Nephron progenitor cell (in vitro differentiated cells): ENCODE data around the gene AK1.
"Not testable (repeated sequence)": the region's sequence is repeated elsewhere in the genome, so short reads cannot be mapped to it uniquely, and the experiment has no call there.

Experiments
- DNase-seq: peaks from one replicate; pipeline ENCODE4 v3.0.0; 2021
- H3K27ac Mint-ChIP-seq: 2 replicates; pipeline ENCODE4 v1.8.0; 2021; ENCODE audit warnings: mild to moderate bottlenecking, moderate library complexity, mixed read lengths
- H3K27me3 Mint-ChIP-seq: 2 replicates; pipeline ENCODE4 v1.8.0; 2021; ENCODE audit warnings: mild to moderate bottlenecking, low read depth, mixed read lengths; ENCODE audit not compliant: poor library complexity
- H3K36me3 Mint-ChIP-seq: 2 replicates; pipeline ENCODE4 v1.8.0; 2021; ENCODE audit warnings: low read depth, mixed read lengths
- H3K4me1 Mint-ChIP-seq: 2 replicates; pipeline ENCODE4 v1.8.0; 2021; ENCODE audit warnings: mixed read lengths
- H3K4me3 Mint-ChIP-seq: 2 replicates; pipeline ENCODE4 v1.8.0; 2021; ENCODE audit warnings: mild to moderate bottlenecking, moderate library complexity, mixed read lengths
- H3K9me3 Mint-ChIP-seq: 2 replicates; pipeline ENCODE4 v1.8.0; 2021; ENCODE audit warnings: mild to moderate bottlenecking, moderate library complexity, mixed read lengths
- TF ChIP-seq, protein P1 (sequence below): fragments of 200-600 bp; sonication (generic); IDR thresholded peaks from 2 replicates; pipeline ENCODE4 v1.5.0; 2021; ENCODE audit warnings: antibody characterized with exemption

AK1 gene

DNA sequence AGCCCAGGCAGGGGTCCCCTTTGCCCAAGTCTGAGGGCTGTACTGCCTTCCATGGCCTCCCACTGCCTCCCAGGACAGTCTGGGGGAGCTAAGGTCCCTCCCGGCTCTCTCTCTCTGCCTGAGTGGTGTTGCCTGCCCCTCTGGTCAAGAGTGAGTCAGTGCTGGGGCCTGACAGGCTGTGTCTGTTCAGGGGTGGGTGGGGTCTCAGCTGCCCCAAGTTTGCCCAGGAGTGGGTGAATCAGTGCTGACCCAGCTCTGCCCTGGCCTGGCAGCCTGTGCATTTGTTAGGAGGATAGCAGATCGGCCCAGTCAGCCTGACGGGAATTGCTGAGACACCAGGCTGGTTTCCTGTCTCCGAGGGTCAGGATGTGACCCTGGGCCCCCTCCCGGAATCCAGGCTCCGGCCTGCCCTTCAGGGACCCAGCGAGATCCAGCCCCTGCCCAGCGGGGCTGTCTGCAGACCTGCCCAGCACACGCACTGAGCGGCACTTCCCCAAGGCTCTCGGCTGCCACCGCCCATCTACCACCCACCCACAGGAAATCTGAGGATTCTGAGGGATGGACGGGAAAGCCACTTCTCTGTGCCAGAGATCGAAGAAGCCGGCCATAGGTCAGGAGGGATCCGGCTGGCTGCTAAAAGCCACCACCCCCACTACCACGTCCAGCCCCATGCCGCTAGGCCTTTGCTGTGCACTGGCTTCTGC is 38.9 kb downstream of the AK1 start:
- H3K4me1 Mint-ChIP-seq = peaks cover 49% of the 10 kb centered on the region
- H3K27me3 Mint-ChIP-seq = no peaks in the 10 kb centered on the region
- DNase-seq = peak; percentile 41
- H3K27ac Mint-ChIP-seq = peak overlapping the region; percentile 19
- H3K36me3 Mint-ChIP-seq = no peaks in the 10 kb centered on the region
- peak overlapping the region; percentile 11 for H3K4me3 Mint-ChIP-seq
- TF ChIP-seq, protein P1, sequence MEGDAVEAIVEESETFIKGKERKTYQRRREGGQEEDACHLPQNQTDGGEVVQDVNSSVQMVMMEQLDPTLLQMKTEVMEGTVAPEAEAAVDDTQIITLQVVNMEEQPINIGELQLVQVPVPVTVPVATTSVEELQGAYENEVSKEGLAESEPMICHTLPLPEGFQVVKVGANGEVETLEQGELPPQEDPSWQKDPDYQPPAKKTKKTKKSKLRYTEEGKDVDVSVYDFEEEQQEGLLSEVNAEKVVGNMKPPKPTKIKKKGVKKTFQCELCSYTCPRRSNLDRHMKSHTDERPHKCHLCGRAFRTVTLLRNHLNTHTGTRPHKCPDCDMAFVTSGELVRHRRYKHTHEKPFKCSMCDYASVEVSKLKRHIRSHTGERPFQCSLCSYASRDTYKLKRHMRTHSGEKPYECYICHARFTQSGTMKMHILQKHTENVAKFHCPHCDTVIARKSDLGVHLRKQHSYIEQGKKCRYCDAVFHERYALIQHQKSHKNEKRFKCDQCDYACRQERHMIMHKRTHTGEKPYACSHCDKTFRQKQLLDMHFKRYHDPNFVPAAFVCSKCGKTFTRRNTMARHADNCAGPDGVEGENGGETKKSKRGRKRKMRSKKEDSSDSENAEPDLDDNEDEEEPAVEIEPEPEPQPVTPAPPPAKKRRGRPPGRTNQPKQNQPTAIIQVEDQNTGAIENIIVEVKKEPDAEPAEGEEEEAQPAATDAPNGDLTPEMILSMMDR = no peak
- no peaks in the 10 kb centered on the region for H3K9me3 Mint-ChIP-seq

DNA sequence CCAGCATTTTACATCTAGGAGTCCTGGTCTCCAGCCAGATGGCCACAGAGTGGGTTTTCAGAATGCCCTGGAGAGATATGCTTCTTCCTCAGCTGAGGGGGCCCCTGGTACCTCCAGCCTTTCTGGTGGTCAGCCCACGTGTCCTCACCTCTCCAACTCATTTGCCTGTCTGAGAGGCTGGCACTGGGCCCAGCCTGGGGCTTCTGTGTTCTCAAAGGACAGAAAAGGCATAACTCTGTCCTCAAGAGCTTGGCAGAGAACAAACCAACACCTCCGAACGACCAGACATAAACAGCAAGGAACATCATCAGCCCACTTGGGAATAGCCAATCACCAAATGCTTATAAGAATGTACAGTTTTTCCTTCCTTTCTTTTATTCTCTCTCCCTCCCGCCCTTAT is 40.1 kb downstream of the AK1 start:
- Mint-ChIP-seq H3K27me3 (peaks cover 4% of the 10 kb centered on the region), H3K27ac (no peak overlapping the region), H3K4me3 (no peak overlapping the region), H3K4me1 (peaks cover 51% of the 10 kb centered on the region), H3K9me3 (no peaks in the 10 kb centered on the region), H3K36me3 (no peaks in the 10 kb centered on the region)
- TF ChIP-seq, protein P1 = no peak
- DNase-seq = no peak

DNA sequence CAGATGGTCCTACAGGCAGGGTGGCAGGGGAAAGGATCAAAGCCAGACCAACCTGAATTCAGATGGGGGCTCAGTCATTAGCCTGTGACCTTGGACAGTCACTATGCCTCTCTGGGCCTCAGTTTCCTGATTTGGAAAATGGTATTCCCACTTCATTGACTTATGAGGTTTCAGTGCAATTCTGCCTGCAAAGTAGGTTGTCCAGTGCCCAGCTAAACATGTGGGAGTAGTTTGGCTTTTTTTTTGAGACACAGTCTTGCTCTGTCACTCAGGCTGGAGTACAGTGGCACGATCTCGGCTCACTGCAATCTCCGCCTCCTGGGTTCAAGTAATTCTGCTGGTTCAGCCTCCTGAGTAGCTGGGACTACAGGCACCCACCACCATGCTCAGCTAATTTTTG is 40.9 kb downstream of the AK1 start:
- H3K9me3 Mint-ChIP-seq, H3K27ac Mint-ChIP-seq, H3K36me3 Mint-ChIP-seq, H3K4me3 Mint-ChIP-seq, DNase-seq, H3K27me3 Mint-ChIP-seq: not testable (repeated sequence)
- H3K4me1 Mint-ChIP-seq = peaks cover 54% of the 10 kb centered on the region

DNA sequence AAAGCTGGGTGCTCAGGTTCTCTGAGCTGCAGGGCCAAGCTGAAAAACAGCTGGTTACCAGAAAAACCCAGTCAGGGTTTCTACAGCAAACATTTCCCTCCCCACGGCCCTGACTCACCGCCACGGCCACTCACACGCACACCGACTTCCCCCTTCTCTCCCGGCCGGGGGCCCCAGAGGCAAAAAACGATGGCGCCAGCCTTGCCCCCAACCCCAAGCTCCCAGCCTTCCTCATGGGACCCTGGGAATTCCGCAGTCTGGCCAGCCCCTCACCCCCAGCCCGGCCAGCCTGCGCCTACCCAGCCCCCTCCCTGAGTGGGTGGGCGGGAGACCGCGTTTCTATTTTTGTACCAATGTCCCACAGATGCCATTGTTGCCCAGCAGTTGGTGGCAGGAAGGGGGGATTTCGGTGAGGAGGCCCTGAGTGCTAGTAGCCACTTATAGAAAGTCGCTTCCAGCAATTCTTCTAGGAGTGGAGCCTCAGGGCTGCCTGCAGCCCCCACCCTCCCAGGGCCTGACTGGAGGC is 41.4 kb downstream of the AK1 start:
- Mint-ChIP-seq H3K27me3 (peaks cover 4% of the 10 kb centered on the region), H3K9me3 (no peaks in the 10 kb centered on the region), H3K4me3 (no peak overlapping the region), H3K4me1 (peaks cover 54% of the 10 kb centered on the region), H3K27ac (no peak overlapping the region), H3K36me3 (no peaks in the 10 kb centered on the region)
- TF ChIP-seq, protein P1 = no peak
- DNase-seq = no peak

DNA sequence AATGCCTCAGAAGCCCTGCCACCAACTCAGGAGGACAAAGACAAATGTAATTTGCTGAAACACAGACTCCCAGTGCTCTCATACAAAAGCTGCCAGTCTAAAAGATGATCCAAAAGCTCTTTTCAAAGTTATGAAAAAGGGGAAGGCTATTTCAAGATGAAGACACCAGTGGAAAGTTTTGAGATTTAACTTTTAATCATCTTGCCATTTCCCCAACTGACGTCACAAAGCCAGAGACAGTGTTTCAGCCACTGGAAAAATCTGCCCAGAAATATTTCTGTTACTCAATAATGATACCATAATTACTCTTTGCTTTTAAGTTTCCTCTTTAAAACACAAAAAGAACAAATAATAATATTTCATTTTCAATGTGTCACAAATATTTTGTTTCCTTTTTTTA is 43.9 kb downstream of the AK1 start:
- Mint-ChIP-seq H3K36me3 (no peaks in the 10 kb centered on the region), H3K9me3 (no peaks in the 10 kb centered on the region), H3K27me3 (peaks cover 4% of the 10 kb centered on the region), H3K4me3 (no peak overlapping the region), H3K27ac (no peak overlapping the region), H3K4me1 (peaks cover 55% of the 10 kb centered on the region)
- TF ChIP-seq, protein P1 = no peak
- no peak for DNase-seq

DNA sequence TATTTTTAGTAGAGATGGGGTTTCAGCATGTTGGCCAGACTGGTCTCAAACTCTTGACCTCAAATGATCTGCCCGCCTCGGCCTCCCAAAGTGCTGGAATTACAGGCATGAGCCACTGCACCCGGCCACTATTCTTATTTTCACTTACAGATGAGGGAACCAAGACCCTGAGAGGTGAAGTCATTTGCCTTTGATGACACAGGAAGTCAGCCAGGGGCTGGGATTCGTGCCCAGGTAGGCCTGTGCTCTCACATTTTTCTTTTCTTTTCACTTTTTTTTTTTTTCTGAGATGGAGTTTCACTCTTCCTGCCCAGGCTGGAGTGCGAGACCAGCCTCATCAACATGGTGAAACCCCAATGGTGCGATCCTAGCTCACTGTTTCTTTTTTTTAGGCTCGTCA is 45.2 kb downstream of the AK1 start:
- no peak for DNase-seq
- no peaks in the 10 kb centered on the region for H3K36me3 Mint-ChIP-seq

More for the DNA sequence above, 45.2 kb downstream of the AK1 start:
- no peak overlapping the region for H3K27ac Mint-ChIP-seq
- TF ChIP-seq, protein P1 = no peak
- no peak overlapping the region for H3K4me3 Mint-ChIP-seq
- peaks cover 55% of the 10 kb centered on the region for H3K4me1 Mint-ChIP-seq
- H3K9me3 Mint-ChIP-seq = no peaks in the 10 kb centered on the region
- peaks cover 9% of the 10 kb centered on the region for H3K27me3 Mint-ChIP-seq
